Neuronal stem cell (in vitro differentiated cells): ENCODE data around the gene BCAN.

Experiments used
- DNase-seq: peaks from one replicate; pipeline ENCODE4 v3.0.0-alpha.2; 2013; ENCODE audit warnings: low spot score
- H2AFZ ChIP-seq: one replicate; pipeline ENCODE4 v1.6.1; 2013; ENCODE audit warnings: mild to moderate bottlenecking, low read length, inconsistent platforms
- H2AK5ac ChIP-seq: 2 replicates; pipeline ENCODE4 v1.6.1; 2013; ENCODE audit warnings: low read depth, mild to moderate bottlenecking, inconsistent platforms, low read length, moderate library complexity, mixed read lengths
- H2BK120ac ChIP-seq: 2 replicates; pipeline ENCODE4 v1.6.1; 2013; ENCODE audit warnings: low read depth, mild to moderate bottlenecking, inconsistent platforms, low read length, moderate library complexity, mixed read lengths
- H2BK12ac ChIP-seq: one replicate; pipeline ENCODE4 v1.6.1; 2013; ENCODE audit warnings: low read length, inconsistent platforms
- H2BK15ac ChIP-seq: 2 replicates; pipeline ENCODE4 v1.6.1; 2013; ENCODE audit warnings: mild to moderate bottlenecking, low read length, inconsistent platforms, mixed read lengths
- H2BK5ac ChIP-seq: one replicate; pipeline ENCODE4 v1.6.1; 2013; ENCODE audit warnings: inconsistent platforms, mild to moderate bottlenecking, low read length, moderate library complexity
- H3K14ac ChIP-seq: one replicate; pipeline ENCODE4 v1.6.1; 2013; ENCODE audit warnings: low read length, inconsistent platforms
- H3K18ac ChIP-seq: 2 replicates; pipeline ENCODE4 v1.6.1; 2013; ENCODE audit warnings: low read length, inconsistent platforms
- H3K23ac ChIP-seq: 2 replicates; pipeline ENCODE4 v1.6.1; 2013; ENCODE audit warnings: low read depth, mild to moderate bottlenecking, mixed read lengths, low read length, inconsistent platforms; ENCODE audit not compliant: poor library complexity
- H3K27ac ChIP-seq: replicated peaks from 3 replicates; pipeline ENCODE4 v1.5.1; 2013; ENCODE audit warnings: low read length, inconsistent platforms
- H3K27me3 ChIP-seq, 3 experiments: 2 replicates each; pipeline ENCODE4 v1.6.1; 2013; ENCODE audit warnings: low read length in 3 of 3, mild to moderate bottlenecking in 2 of 3, inconsistent platforms in 1 of 3, low read depth in 1 of 3, mixed read lengths in 1 of 3, moderate library complexity in 1 of 3; ENCODE audit not compliant: control insufficient read depth in 3 of 3, insufficient read depth in 3 of 3
- H3K36me3 ChIP-seq, 2 donors: replicated peaks in 1 of 2; 2 replicates each; pipeline ENCODE4 v1.6.1; 2013; ENCODE audit warnings: low read length in 2 of 2; ENCODE audit not compliant: control insufficient read depth in 2 of 2, insufficient read depth in 2 of 2
- H3K4ac ChIP-seq: 2 replicates; pipeline ENCODE4 v1.6.1; 2013; ENCODE audit warnings: inconsistent platforms, mild to moderate bottlenecking, low read length, moderate library complexity
- H3K4me1 ChIP-seq, 2 donors: 1 replicate in 1 of 2; 2 replicates in 1 of 2; pipeline ENCODE4 v1.6.1; 2013; ENCODE audit warnings: low read length in 2 of 2, low read depth in 1 of 2; ENCODE audit not compliant: control insufficient read depth in 2 of 2, insufficient read depth in 1 of 2
- H3K4me2 ChIP-seq: one replicate; pipeline ENCODE4 v1.6.1; 2013; ENCODE audit warnings: mild to moderate bottlenecking, low read length, inconsistent platforms; ENCODE audit not compliant: insufficient read depth, poor library complexity, severe bottlenecking
- H3K4me3 ChIP-seq, 2 donors: 2 replicates each; pipeline ENCODE4 v1.5.1; 2013; ENCODE audit warnings: low read length in 2 of 2, mild to moderate bottlenecking in 2 of 2, inconsistent platforms in 1 of 2, moderate library complexity in 1 of 2
- H3K79me1 ChIP-seq: one replicate; pipeline ENCODE4 v1.6.1; 2013; ENCODE audit warnings: low read depth, mild to moderate bottlenecking, inconsistent platforms, low read length, moderate library complexity
- H3K9ac ChIP-seq: one replicate; pipeline ENCODE4 v1.6.1; 2013; ENCODE audit warnings: mild to moderate bottlenecking, low read depth, low read length, inconsistent platforms; ENCODE audit not compliant: poor library complexity
- H3K9me3 ChIP-seq, 2 donors: replicated peaks in 1 of 2; 2 replicates each; pipeline versions ENCODE3 to v1.6.1; 2013; ENCODE audit warnings: low read length in 2 of 2, mild to moderate bottlenecking in 2 of 2, inconsistent platforms in 1 of 2, low read depth in 1 of 2, mixed read lengths in 1 of 2, moderate library complexity in 1 of 2; ENCODE audit not compliant: control insufficient read depth in 2 of 2, insufficient read depth in 1 of 2
- H4K8ac ChIP-seq: one replicate; pipeline ENCODE4 v1.6.1; 2013; ENCODE audit warnings: low read depth, mild to moderate bottlenecking, inconsistent platforms, low read length, moderate library complexity
- H4K91ac ChIP-seq: one replicate; pipeline ENCODE4 v1.6.1; 2013; ENCODE audit warnings: low read length, low read depth, mild to moderate bottlenecking, inconsistent platforms; ENCODE audit not compliant: poor library complexity
- WGBS, 2 donors: extraction: QIAGEN DNeasy Blood & Tissue Kit; methylation state at CpG; one replicate each; pipeline ENCODE4 v1.1.7; 2013; ENCODE audit warnings: missing lambda C conversion rate in 2 of 2, mixed read lengths in 1 of 2; ENCODE audit not compliant: insufficient read length in 2 of 2, insufficient replicate concordance in 1 of 2; ENCODE audit errors: extremely low coverage in 2 of 2; 5-methylcytosine and 5-hydroxymethylcytosine counted together

The BCAN gene

DNA sequence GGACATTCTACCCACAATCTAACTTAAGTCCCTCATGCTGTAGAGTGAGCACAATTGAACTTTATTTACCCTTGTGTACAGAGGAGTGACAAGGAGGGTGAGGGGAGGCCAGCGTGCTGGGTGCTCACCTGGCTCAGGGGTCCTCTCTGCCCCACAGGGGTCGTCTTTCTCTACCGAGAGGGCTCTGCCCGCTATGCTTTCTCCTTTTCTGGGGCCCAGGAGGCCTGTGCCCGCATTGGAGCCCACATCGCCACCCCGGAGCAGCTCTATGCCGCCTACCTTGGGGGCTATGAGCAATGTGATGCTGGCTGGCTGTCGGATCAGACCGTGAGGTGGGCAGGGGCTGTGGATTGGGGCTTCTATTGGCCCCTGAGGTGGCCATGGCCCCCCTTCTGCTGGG lies 5.4 kb downstream of the BCAN start:
- Histone ChIP-seq H3K4me2 (no peak overlapping the region), H2BK12ac (no peak overlapping the region), H2BK5ac (no peak overlapping the region), H3K27me3 (peaks cover 9 to 79% (median 11%) of the 10 kb centered on the region in 3 experiments), H4K91ac (no peak overlapping the region), H3K18ac (no peak overlapping the region), H3K9me3 (peaks cover 0 to 2% of the 10 kb centered on the region in 2 donors), H3K79me1 (no peaks in the 10 kb centered on the region), H3K36me3 (peaks cover 0 to 15% of the 10 kb centered on the region in 2 donors), H3K4ac (no peak overlapping the region), H3K4me1 (peaks cover 1 to 2% of the 10 kb centered on the region in 2 donors), H3K14ac (no peak overlapping the region), H3K23ac (no peak overlapping the region), H2BK120ac (no peak overlapping the region), H3K27ac (no peak overlapping the region), H3K4me3 (no peak overlapping the region), H2BK15ac (no peak overlapping the region), H2AK5ac (no peak overlapping the region), H2AFZ (no peak overlapping the region), H3K9ac (no peak overlapping the region), H4K8ac (no peak overlapping the region)
- DNase-seq, result no peak
- WGBS, 2 donors, result no CpG with 5 or more reads among the region's 10 CpGs

DNA sequence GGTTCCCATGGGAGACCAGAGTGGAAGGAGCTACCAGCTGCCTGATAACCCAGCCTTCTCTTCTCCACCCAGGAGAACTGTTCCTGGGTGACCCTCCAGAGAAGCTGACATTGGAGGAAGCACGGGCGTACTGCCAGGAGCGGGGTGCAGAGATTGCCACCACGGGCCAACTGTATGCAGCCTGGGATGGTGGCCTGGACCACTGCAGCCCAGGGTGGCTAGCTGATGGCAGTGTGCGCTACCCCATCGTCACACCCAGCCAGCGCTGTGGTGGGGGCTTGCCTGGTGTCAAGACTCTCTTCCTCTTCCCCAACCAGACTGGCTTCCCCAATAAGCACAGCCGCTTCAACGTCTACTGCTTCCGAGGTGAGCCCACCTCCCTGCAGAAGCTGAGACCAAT lies 6.6 kb downstream of the BCAN start:
- no peak for DNase-seq
- H2AFZ ChIP-seq, result no peak overlapping the region

DNA sequence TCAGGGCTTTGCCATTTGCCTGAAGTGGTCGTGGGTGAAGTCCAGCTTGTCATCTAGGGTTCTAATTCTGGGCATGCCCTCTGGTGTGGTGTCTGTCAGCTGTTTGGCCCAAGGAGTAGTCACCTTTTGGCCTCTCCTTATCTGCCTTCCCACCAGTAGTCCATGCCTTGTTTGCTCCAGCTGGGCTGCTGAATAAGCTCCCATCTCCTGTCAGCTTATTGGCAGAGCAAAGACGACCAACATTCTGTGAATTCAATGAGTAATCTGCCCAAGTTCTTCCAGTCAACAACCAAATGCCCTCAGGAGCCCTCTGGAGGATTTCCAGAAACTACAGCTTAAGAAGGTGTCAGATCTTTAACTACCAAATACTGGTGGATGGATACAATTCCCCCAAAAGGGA lies 7.0 kb downstream of the BCAN start:
- no peak overlapping the region for H3K4ac ChIP-seq
- no peak overlapping the region for H3K18ac ChIP-seq
- H3K14ac ChIP-seq, result no peak overlapping the region
- H2BK15ac ChIP-seq, result no peak overlapping the region
- no peaks in the 10 kb centered on the region for H3K4me1 ChIP-seq
- H2BK12ac ChIP-seq, result no peak overlapping the region
- DNase-seq, result no peak
- no peak overlapping the region for H2AFZ ChIP-seq
- no peak overlapping the region for H2BK5ac ChIP-seq
- no peak overlapping the region for H3K9ac ChIP-seq
- H3K9me3 ChIP-seq, result peaks cover 0 to 2% of the 10 kb centered on the region in 2 donors
- no peak overlapping the region for H3K4me3 ChIP-seq
- WGBS, 2 donors, result no CpG with 5 or more reads among the region's 2 CpGs
- H3K27me3 ChIP-seq, result peaks cover 0 to 65% (median 4%) of the 10 kb centered on the region in 3 experiments
- no peak overlapping the region for H3K4me2 ChIP-seq
- H3K23ac ChIP-seq, result no peak overlapping the region
- no peak overlapping the region for H4K8ac ChIP-seq
- H2BK120ac ChIP-seq, result no peak overlapping the region
- H4K91ac ChIP-seq, result no peak overlapping the region
- H3K36me3 ChIP-seq, result peaks cover 0 to 15% of the 10 kb centered on the region in 2 donors
- no peaks in the 10 kb centered on the region for H3K79me1 ChIP-seq
- no peak overlapping the region for H2AK5ac ChIP-seq
- no peak overlapping the region for H3K27ac ChIP-seq

More for the DNA sequence above, 6.6 kb downstream of the BCAN start:
- Histone ChIP-seq H3K18ac (no peak overlapping the region), H3K4me3 (no peak overlapping the region), H2BK5ac (no peak overlapping the region), H3K36me3 (peaks cover 0 to 15% of the 10 kb centered on the region in 2 donors), H4K8ac (no peak overlapping the region), H3K27me3 (peaks cover 0 to 67% (median 4%) of the 10 kb centered on the region in 3 experiments), H3K23ac (peak overlapping the region; percentile 21), H2BK12ac (no peak overlapping the region), H3K4me1 (no peaks in the 10 kb centered on the region), H3K27ac (no peak overlapping the region), H3K4me2 (no peak overlapping the region), H3K14ac (no peak overlapping the region), H3K9ac (peak overlapping the region; percentile 24), H3K4ac (no peak overlapping the region), H4K91ac (no peak overlapping the region), H3K9me3 (peaks cover 0 to 2% of the 10 kb centered on the region in 2 donors), H2BK15ac (no peak overlapping the region), H3K79me1 (no peaks in the 10 kb centered on the region), H2BK120ac (no peak overlapping the region), H2AK5ac (no peak overlapping the region)
- whole genome bisulfite sequencing, 2 donors, result no CpG with 5 or more reads among the region's 10 CpGs

DNA sequence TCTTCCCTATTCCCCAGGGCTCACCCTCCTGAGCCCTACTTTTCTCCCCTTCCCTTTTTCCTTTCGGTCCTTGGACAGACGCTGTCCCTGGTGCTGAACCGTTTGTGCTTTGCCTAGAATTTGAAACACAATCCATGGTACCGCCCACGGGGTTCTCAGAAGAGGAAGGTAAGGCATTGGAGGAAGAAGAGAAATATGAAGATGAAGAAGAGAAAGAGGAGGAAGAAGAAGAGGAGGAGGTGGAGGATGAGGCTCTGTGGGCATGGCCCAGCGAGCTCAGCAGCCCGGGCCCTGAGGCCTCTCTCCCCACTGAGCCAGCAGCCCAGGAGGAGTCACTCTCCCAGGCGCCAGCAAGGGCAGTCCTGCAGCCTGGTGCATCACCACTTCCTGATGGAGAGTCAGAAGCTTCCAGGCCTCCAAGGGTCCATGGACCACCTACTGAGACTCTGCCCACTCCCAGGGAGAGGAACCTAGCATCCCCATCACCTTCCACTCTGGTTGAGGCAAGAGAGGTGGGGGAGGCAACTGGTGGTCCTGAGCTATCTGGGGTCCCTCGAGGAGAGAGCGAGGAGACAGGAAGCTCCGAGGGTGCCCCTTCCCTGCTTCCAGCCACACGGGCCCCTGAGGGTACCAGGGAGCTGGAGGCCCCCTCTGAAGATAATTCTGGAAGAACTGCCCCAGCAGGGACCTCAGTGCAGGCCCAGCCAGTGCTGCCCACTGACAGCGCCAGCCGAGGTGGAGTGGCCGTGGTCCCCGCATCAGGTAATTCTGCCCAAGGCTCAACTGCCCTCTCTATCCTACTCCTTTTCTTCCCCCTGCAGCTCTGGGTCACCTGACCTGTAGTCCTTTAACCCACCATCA lies 10.4 kb downstream of the BCAN start:
- Histone ChIP-seq H2AFZ (no peak overlapping the region), H3K4me2 (no peak overlapping the region), H3K27ac (no peak overlapping the region), H3K27me3 (peaks cover 5 to 61% (median 23%) of the 10 kb centered on the region in 3 experiments), H3K4me1 (peaks cover 7 to 9% of the 10 kb centered on the region in 2 donors), H4K91ac (no peak overlapping the region), H2BK5ac (no peak overlapping the region), H4K8ac (no peak overlapping the region), H3K4ac (no peak overlapping the region), H3K9ac (no peak overlapping the region), H3K36me3 (peaks cover 0 to 7% of the 10 kb centered on the region in 2 donors), H3K9me3 (peaks cover 0 to 2% of the 10 kb centered on the region in 2 donors), H3K23ac (no peak overlapping the region), H3K4me3 (no peak overlapping the region), H2AK5ac (no peak overlapping the region), H2BK120ac (no peak overlapping the region), H3K79me1 (no peaks in the 10 kb centered on the region), H2BK15ac (no peak overlapping the region), H3K18ac (no peak overlapping the region), H3K14ac (no peak overlapping the region), H2BK12ac (no peak overlapping the region)
- DNase-seq, result no peak
- WGBS, 2 donors, result no CpG with 5 or more reads among the region's 16 CpGs
